Neural progenitor cell (in vitro differentiated cells): Measurements from ENCODE around the gene DRAXIN. TPM values are rescaled to one million over a fixed set of nuclear protein-coding genes. Genes with fewer than 3 reads are reported as not detected.

Source experiments
- DNase-seq: peaks from one replicate; pipeline ENCODE4 v3.0.0-alpha.2; 2016; ENCODE audit warnings: low spot score
- H2AFZ ChIP-seq: fragments of 200-600 bp; sonication (generic); replicated peaks from 2 replicates; pipeline ENCODE4 v1.6.1; 2016; ENCODE audit warnings: antibody characterized with exemption
- H3F3A ChIP-seq: fragments of 200-600 bp; sonication (generic); 2 replicates; pipeline ENCODE4 v1.6.1; 2016; ENCODE audit warnings: antibody characterized with exemption, low read depth
- H3K27ac ChIP-seq: fragments of 200-600 bp; sonication (generic); 2 replicates; pipeline ENCODE4 v1.5.1; 2016; ENCODE audit warnings: mild to moderate bottlenecking
- H3K27me3 ChIP-seq: fragments of 200-600 bp; sonication (generic); 2 replicates; pipeline ENCODE4 v1.6.1; 2016; ENCODE audit warnings: mild to moderate bottlenecking, moderate library complexity
- H3K36me3 ChIP-seq: fragments of 200-600 bp; sonication (generic); 2 replicates; pipeline ENCODE4 v1.5.1; 2016
- H3K4me1 ChIP-seq: fragments of 200-600 bp; sonication (generic); 2 replicates; pipeline ENCODE4 v1.6.1; 2016; ENCODE audit warnings: mixed run types
- H3K4me2 ChIP-seq: fragments of 200-600 bp; sonication (generic); 2 replicates; pipeline ENCODE4 v1.6.1; 2016
- H3K4me3 ChIP-seq: fragments of 200-600 bp; sonication (generic); 2 replicates; pipeline ENCODE4 v1.5.1; 2016
- H3K79me2 ChIP-seq: fragments of 200-600 bp; sonication (generic); 2 replicates; pipeline ENCODE4 v1.6.1; 2016; ENCODE audit warnings: low read depth
- H3K9ac ChIP-seq: fragments of 200-600 bp; sonication (generic); 2 replicates; pipeline ENCODE4 v1.6.1; 2016
- H3K9me3 ChIP-seq: fragments of 200-600 bp; sonication (generic); 2 replicates; pipeline ENCODE4 v1.5.1; 2016; ENCODE audit warnings: low read depth
- H4K20me1 ChIP-seq: fragments of 200-600 bp; sonication (generic); 2 replicates; pipeline ENCODE4 v1.6.1; 2016; ENCODE audit warnings: low read depth
- H3K27ac Mint-ChIP-seq: 3 replicates; pipeline ENCODE4 v1.8.0; 2021; ENCODE audit warnings: mixed read lengths
- H3K27me3 Mint-ChIP-seq: 2 replicates; pipeline ENCODE4 v1.8.0; 2022; ENCODE audit warnings: low read depth, mild to moderate bottlenecking, inconsistent platforms, moderate library complexity, mixed read lengths; ENCODE audit not compliant: insufficient read depth
- H3K36me3 Mint-ChIP-seq: 3 replicates; pipeline ENCODE4 v1.8.0; 2021; ENCODE audit warnings: mixed read lengths
- H3K4me1 Mint-ChIP-seq: 3 replicates; pipeline ENCODE4 v1.8.0; 2021; ENCODE audit warnings: mixed read lengths
- H3K4me3 Mint-ChIP-seq: 3 replicates; pipeline ENCODE4 v1.8.0; 2021; ENCODE audit warnings: mild to moderate bottlenecking, moderate library complexity, mixed read lengths
- H3K9me3 Mint-ChIP-seq: 3 replicates; pipeline ENCODE4 v1.8.0; 2020; ENCODE audit warnings: mixed read lengths
- CTCF ChIP-seq: fragments of 200-600 bp; sonication (generic); IDR thresholded peaks from 2 replicates; pipeline ENCODE4 v1.5.1; 2017; ENCODE audit warnings: antibody characterized with exemption, mild to moderate bottlenecking
- EZH2 ChIP-seq: fragments of 200-600 bp; sonication (generic); IDR thresholded peaks from 2 replicates; pipeline ENCODE4 v1.6.1; 2017; ENCODE audit warnings: antibody characterized with exemption, mild to moderate bottlenecking, moderate library complexity
- EZH2phosphoT487 ChIP-seq: fragments of 200-600 bp; sonication (generic); IDR thresholded peaks from 2 replicates; pipeline ENCODE4 v1.6.1; 2017; ENCODE audit warnings: antibody characterized with exemption
- total RNA-seq: library from RNA; depleted of rRNA; stranded (reverse); fragments of >200 nt; gene quantifications from 2 replicates; pipeline ENCODE4 v1.2.3, GENCODE V29; 2015; ENCODE audit warnings: low replicate concordance

Gene DRAXIN
- total RNA-seq, 1 donor from 2014 or later = 27.1 TPM

GRCh38 chr1:11701981-11702803 is 10.7 kb downstream of the DRAXIN start:
- Histone ChIP-seq H3K4me1 (peaks cover 44% of the 10 kb centered on the region), H3K27ac (no peak overlapping the region), H3K9me3 (no peaks in the 10 kb centered on the region), H3K27me3 (no peaks in the 10 kb centered on the region), H2AFZ (no peak overlapping the region), H3K9ac (no peak overlapping the region), H3K79me2 (peaks cover 82% of the 10 kb centered on the region), H4K20me1 (peaks cover 72% of the 10 kb centered on the region), H3K4me2 (no peak overlapping the region), H3K4me3 (no peak overlapping the region), H3F3A (peaks cover 41% of the 10 kb centered on the region), H3K36me3 (no peaks in the 10 kb centered on the region)
- H3K4me1 Mint-ChIP-seq = peaks cover 43% of the 10 kb centered on the region
- H3K27ac Mint-ChIP-seq = no peak overlapping the region
- no peaks in the 10 kb centered on the region for H3K27me3 Mint-ChIP-seq
- no peaks in the 10 kb centered on the region for H3K36me3 Mint-ChIP-seq
- DNase-seq = no peak
- H3K4me3 Mint-ChIP-seq = no peak overlapping the region
- TF ChIP-seq CTCF (no peak), EZH2 (no peak), EZH2phosphoT487 (no peak)
- H3K9me3 Mint-ChIP-seq = no peaks in the 10 kb centered on the region

- H3K4me1 Mint-ChIP-seq = peaks cover 52% of the 10 kb centered on the region
- no peaks in the 10 kb centered on the region for H3K36me3 Mint-ChIP-seq
- H3K36me3 ChIP-seq = no peaks in the 10 kb centered on the region
- H3K27ac Mint-ChIP-seq = peak overlapping the region; percentile 95
- H3K9ac ChIP-seq = no peak overlapping the region
- H3K27me3 ChIP-seq = no peaks in the 10 kb centered on the region
- peak overlapping the region; percentile 66 for H3K4me3 Mint-ChIP-seq
- H3K27ac ChIP-seq = peak overlapping the region; percentile 29
- no peak overlapping the region for H2AFZ ChIP-seq
- H3K27me3 Mint-ChIP-seq = no peaks in the 10 kb centered on the region
- peaks cover 70% of the 10 kb centered on the region for H3K79me2 ChIP-seq
- H3F3A ChIP-seq = peaks cover 34% of the 10 kb centered on the region
- H3K4me1 ChIP-seq = peaks cover 48% of the 10 kb centered on the region
- no peak for TF ChIP-seq CTCF
- no peak for TF ChIP-seq EZH2
- TF ChIP-seq EZH2phosphoT487 = no peak
- H3K4me2 ChIP-seq = peak overlapping the region; percentile 75
- no peaks in the 10 kb centered on the region for H3K9me3 Mint-ChIP-seq
- H4K20me1 ChIP-seq = peaks cover 76% of the 10 kb centered on the region
- H3K4me3 ChIP-seq = peak overlapping the region; percentile 21
- DNase-seq = no peak
- no peaks in the 10 kb centered on the region for H3K9me3 ChIP-seq
These were observed 12.1 kb downstream of the DRAXIN start for GRCh38 chr1:11703357-11704193.

- peak overlapping the region; percentile 75 for H3K4me2 ChIP-seq
- Mint-ChIP-seq H3K27me3 (peaks cover 3% of the 10 kb centered on the region), H3K36me3 (no peaks in the 10 kb centered on the region), H3K4me1 (peaks cover 54% of the 10 kb centered on the region), H3K4me3 (peak overlapping the region; percentile 66), H3K9me3 (no peaks in the 10 kb centered on the region), H3K27ac (peak overlapping the region; percentile 95)
- DNase-seq = peak; percentile 84
- H3F3A ChIP-seq = peaks cover 34% of the 10 kb centered on the region
- peaks cover 76% of the 10 kb centered on the region for H4K20me1 ChIP-seq
- peaks cover 64% of the 10 kb centered on the region for H3K79me2 ChIP-seq
- TF ChIP-seq EZH2phosphoT487 = no peak
- H3K27me3 ChIP-seq = no peaks in the 10 kb centered on the region
- H3K9ac ChIP-seq = no peak overlapping the region
- peak overlapping the region; percentile 29 for H3K27ac ChIP-seq
- H3K4me1 ChIP-seq = peaks cover 48% of the 10 kb centered on the region
- no peaks in the 10 kb centered on the region for H3K9me3 ChIP-seq
- H3K36me3 ChIP-seq = no peaks in the 10 kb centered on the region
- H3K4me3 ChIP-seq = peak overlapping the region; percentile 21
- no peak overlapping the region for H2AFZ ChIP-seq
These were observed 12.7 kb downstream of the DRAXIN start for GRCh38 chr1:11704194-11704529.
